Ovary (tissue), 3 donors: ENCODE data around the gene GPATCH8.

Source experiments
- EP300 ChIP-seq: sonication (generic); formaldehyde crosslinking; IDR thresholded peaks from one replicate; pipeline ENCODE4 v1.6.1; 2017; ENCODE audit warnings: antibody characterized with exemption
- POLR2A ChIP-seq: fragments of 450-650 bp; IDR thresholded peaks from one replicate; pipeline ENCODE4 v1.6.1; 2017; ENCODE audit warnings: antibody characterized with exemption, mild to moderate bottlenecking, moderate library complexity
- TF ChIP-seq, protein P1 (sequence below), 3 donors: fragments of 450-650 bp in 2 of 3; fragments of 200-600 bp in 1 of 3; IDR thresholded peaks; one replicate each; pipeline versions ENCODE4 v1.5.1 to v1.8.0; 2016 to 2022; ENCODE audit warnings: antibody characterized with exemption in 3 of 3, mild to moderate bottlenecking in 1 of 3
- donor health status: DM: no; HTN: no; CAD: no.

DNA sequence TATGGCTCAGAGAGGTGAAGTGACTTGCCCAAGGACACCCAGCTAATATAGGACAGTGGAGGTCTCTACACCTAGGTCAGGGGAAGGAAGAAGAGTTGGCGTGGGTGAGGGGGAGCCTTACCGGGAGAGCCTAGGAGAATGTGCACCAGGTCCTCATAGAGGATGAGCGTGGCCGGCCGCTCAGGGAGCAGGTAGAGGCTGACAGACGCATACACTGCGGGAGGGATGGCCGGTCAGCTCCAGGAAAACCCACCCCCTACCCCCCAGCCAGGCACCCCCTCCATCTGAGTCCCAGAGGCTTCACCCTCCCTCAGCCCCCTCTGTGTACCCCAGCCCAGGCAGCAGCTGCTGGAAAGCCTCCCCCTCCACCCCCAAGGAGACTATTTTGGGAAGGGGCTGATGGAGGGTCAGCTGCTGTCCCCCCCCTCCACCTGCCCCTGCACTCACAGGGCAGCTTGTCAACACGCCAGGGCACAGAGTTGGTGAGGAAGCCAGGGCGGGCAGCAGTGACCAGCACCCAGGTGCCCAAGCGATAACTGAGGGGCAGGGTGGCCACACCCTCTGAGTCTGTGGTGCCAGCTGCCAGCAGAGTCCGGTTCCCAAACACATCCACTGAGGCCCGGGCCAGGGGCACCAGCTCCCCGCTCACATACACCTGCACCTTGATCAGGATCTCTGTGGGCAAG is 143.6 kb downstream of the GPATCH8 start:
- no peak for TF ChIP-seq EP300
- TF ChIP-seq, protein P1, sequence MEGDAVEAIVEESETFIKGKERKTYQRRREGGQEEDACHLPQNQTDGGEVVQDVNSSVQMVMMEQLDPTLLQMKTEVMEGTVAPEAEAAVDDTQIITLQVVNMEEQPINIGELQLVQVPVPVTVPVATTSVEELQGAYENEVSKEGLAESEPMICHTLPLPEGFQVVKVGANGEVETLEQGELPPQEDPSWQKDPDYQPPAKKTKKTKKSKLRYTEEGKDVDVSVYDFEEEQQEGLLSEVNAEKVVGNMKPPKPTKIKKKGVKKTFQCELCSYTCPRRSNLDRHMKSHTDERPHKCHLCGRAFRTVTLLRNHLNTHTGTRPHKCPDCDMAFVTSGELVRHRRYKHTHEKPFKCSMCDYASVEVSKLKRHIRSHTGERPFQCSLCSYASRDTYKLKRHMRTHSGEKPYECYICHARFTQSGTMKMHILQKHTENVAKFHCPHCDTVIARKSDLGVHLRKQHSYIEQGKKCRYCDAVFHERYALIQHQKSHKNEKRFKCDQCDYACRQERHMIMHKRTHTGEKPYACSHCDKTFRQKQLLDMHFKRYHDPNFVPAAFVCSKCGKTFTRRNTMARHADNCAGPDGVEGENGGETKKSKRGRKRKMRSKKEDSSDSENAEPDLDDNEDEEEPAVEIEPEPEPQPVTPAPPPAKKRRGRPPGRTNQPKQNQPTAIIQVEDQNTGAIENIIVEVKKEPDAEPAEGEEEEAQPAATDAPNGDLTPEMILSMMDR (IDR thresholded peaks at IDR 0.05), result no peak
- no peak for TF ChIP-seq POLR2A
